K562 (cell line): ENCODE results near the gene DAB2IP. TPM values are rescaled to one million over a fixed set of nuclear protein-coding genes. Genes with fewer than 3 reads are reported as not detected.
A peak's percentile ranks its signal among the peaks of the same experiment; 100 is the strongest.

ENCODE experiments used
- ATAC-seq: fragments of 200-7000 bp; cut with Tn5 transposase; 3 replicates; pipeline ENCODE4 v1.9.1; 2020; ENCODE audit warnings: moderate library complexity
- BruUV-seq: library from RNA; stranded (reverse); fragments of 400-500 nt; replicated peaks from 2 replicates; lab custom pipeline; 2021; lab: Mats Ljungman, UMichigan
- CTCF ChIA-PET: fragments of 300-600 bp; formaldehyde crosslinking; extraction: SDS; loops from one replicate; lab custom pipeline; 2021; ENCODE audit warnings: low intra/inter-chr PET ratio; lab: Yijun Ruan, JAX
- POLR2A ChIA-PET: fragments of 300-600, 350-650 bp; sonication (Branson Sonifier 250); formaldehyde crosslinking; extraction: SDS; loops from one replicate; lab custom pipeline; 2021; ENCODE audit warnings: antibody characterized with exemption, inconsistent platforms; lab: Yijun Ruan, JAX
- DNase-seq, 4 experiments: peaks; one replicate each; pipeline versions ENCODE4 v3.0.0 to v3.0.0-alpha.2; 2011 to 2018; ENCODE audit warnings: low spot score in 3 of 4, mixed read lengths in 3 of 4; ENCODE audit errors: extremely low read depth in 1 of 4
- FAIRE-seq: peaks from 2 replicates; lab custom pipeline; 2011; peaks lifted over from hg19 to GRCh38; lab: Jason Lieb, UNC
- H2AFZ ChIP-seq: 2 replicates; pipeline ENCODE4 v1.6.0; 2011; ENCODE audit warnings: low read depth, low read length, control low read depth, inconsistent platforms
- H3K27ac ChIP-seq: fragments of 200-600 bp; 3 replicates; pipeline ENCODE4 v1.8.0; 2011; ENCODE audit warnings: low read depth, mild to moderate bottlenecking, control low read depth, inconsistent platforms, low read length, moderate library complexity, mixed read lengths; ENCODE audit errors: extremely low read depth
- H3K27me3 ChIP-seq, 2 experiments: fragments of 300-600 bp in 1 of 2; 2 replicates in 1 of 2; 3 replicates in 1 of 2; pipeline versions ENCODE4 v1.6.0 to v1.8.0; 2011; ENCODE audit warnings: inconsistent platforms in 2 of 2, low read length in 2 of 2, mild to moderate bottlenecking in 1 of 2, mixed read lengths in 1 of 2, moderate library complexity in 1 of 2; ENCODE audit not compliant: control insufficient read depth in 2 of 2, insufficient read depth in 2 of 2
- H3K36me3 ChIP-seq: fragments of 300-600 bp; 3 replicates; pipeline ENCODE4 v1.8.0; 2011; ENCODE audit warnings: mild to moderate bottlenecking, low read length, inconsistent platforms; ENCODE audit not compliant: control insufficient read depth, insufficient read depth
- H3K4me1 ChIP-seq, 2 experiments: fragments of 200-600 bp in 1 of 2; replicated peaks in 1 of 2; 2 replicates in 1 of 2; 3 replicates in 1 of 2; pipeline versions ENCODE4 v1.5.1 to v1.8.0; 2011; ENCODE audit warnings: inconsistent platforms in 2 of 2, low read length in 2 of 2, mild to moderate bottlenecking in 1 of 2, mixed read lengths in 1 of 2, moderate library complexity in 1 of 2; ENCODE audit not compliant: control insufficient read depth in 2 of 2, insufficient read depth in 2 of 2
- H3K4me2 ChIP-seq: 2 replicates; pipeline ENCODE4 v1.6.1; 2011; ENCODE audit warnings: low read length, control low read depth, inconsistent platforms, mixed read lengths; ENCODE audit not compliant: insufficient read depth
- H3K4me3 ChIP-seq: fragments of 200-600 bp; sonication (generic), shearing (Covaris generic); 2 replicates; pipeline ENCODE4 v1.5.1; 2016; ENCODE audit warnings: control low read depth, inconsistent platforms
- H3K79me2 ChIP-seq: fragments of 200-600 bp; 3 replicates; pipeline ENCODE4 v1.8.0; 2011; ENCODE audit warnings: low read length, inconsistent platforms; ENCODE audit not compliant: control insufficient read depth, insufficient read depth
- H3K9ac ChIP-seq, 2 experiments: 2 replicates each; pipeline versions ENCODE4 v1.6.0 to v1.6.1; 2011; ENCODE audit warnings: low read depth in 2 of 2, low read length in 2 of 2, control low read depth in 1 of 2, inconsistent platforms in 1 of 2, mild to moderate bottlenecking in 1 of 2, mixed read lengths in 1 of 2; ENCODE audit not compliant: insufficient read depth in 1 of 2
- H3K9me1 ChIP-seq: one replicate; pipeline ENCODE4 v1.6.0; 2011; ENCODE audit warnings: inconsistent platforms, mild to moderate bottlenecking, low read length, moderate library complexity; ENCODE audit not compliant: control insufficient read depth, insufficient read depth
- H3K9me3 ChIP-seq: replicated peaks from 2 replicates; pipeline ENCODE4 v1.5.1; 2011; ENCODE audit warnings: low read depth, low read length, inconsistent platforms; ENCODE audit not compliant: control insufficient read depth, insufficient read depth
- H4K20me1 ChIP-seq: replicated peaks from 2 replicates; pipeline ENCODE4 v1.6.1; 2011; ENCODE audit warnings: low read length, inconsistent platforms, mixed read lengths; ENCODE audit not compliant: control insufficient read depth, insufficient read depth
- CC2D1A ChIP-seq: fragments of 450-650 bp; IDR thresholded peaks from 2 replicates; pipeline ENCODE4 v1.6.1; 2017; ENCODE audit warnings: mild to moderate bottlenecking
- ETV5 ChIP-seq: sonication (generic); formaldehyde crosslinking; IDR thresholded peaks from 2 replicates; pipeline ENCODE4 v1.4.0; 2020; ENCODE audit warnings: low read depth, mild to moderate bottlenecking, missing genetic modification reagents
- KLF16 ChIP-seq: IDR thresholded peaks from 2 replicates; pipeline ENCODE4 v1.6.1; 2016; ENCODE audit warnings: antibody characterized with exemption
- NCOA4 ChIP-seq: fragments of 450-650 bp; IDR thresholded peaks from 2 replicates; pipeline ENCODE4 v1.6.1; 2018; ENCODE audit warnings: mild to moderate bottlenecking; ENCODE audit not compliant: partially characterized antibody
- NRF1 ChIP-seq, 2 experiments: fragments of 450-650 bp; IDR thresholded peaks in 1 of 2; conservative IDR thresholded peaks in 1 of 2; 2 replicates each; pipeline ENCODE4 v1.6.1; 2014; ENCODE audit warnings: mild to moderate bottlenecking in 2 of 2
- RAD21 ChIP-seq, 2 experiments: fragments of 250-450 bp in 1 of 2; fragments of 450-650 bp in 1 of 2; sonication (Bioruptor Pico) in 1 of 2; formaldehyde crosslinking in 1 of 2; IDR thresholded peaks in 1 of 2; conservative IDR thresholded peaks in 1 of 2; 2 replicates each; pipeline versions ENCODE4 v1.4.0 to v1.8.0; 2020 to 2022; ENCODE audit warnings: mild to moderate bottlenecking in 2 of 2, moderate library complexity in 1 of 2
- TEAD1 ChIP-seq, 2 experiments: fragments of 450-650 bp in 1 of 2; sonication (generic) in 1 of 2; formaldehyde crosslinking; IDR thresholded peaks; 2 replicates each; pipeline versions ENCODE4 v1.4.0 to v1.8.0; 2020 to 2022; ENCODE audit warnings: mild to moderate bottlenecking in 2 of 2, missing genetic modification reagents in 1 of 2
- ZNF197 ChIP-seq: fragments of 200-800 bp; sonication (Bioruptor generic); IDR thresholded peaks from 2 replicates; pipeline ENCODE4 v1.6.1; 2016; ENCODE audit warnings: low read depth, missing genetic modification characterization, missing compliant biosample characterization
- WGBS: fragments of 100-300 bp; shearing (Covaris generic); methylation state at CpG from one replicate; pipeline ENCODE4 v1.1.6; 2016; ENCODE audit warnings: low coverage, mixed read lengths; ENCODE audit not compliant: insufficient coverage; ENCODE audit errors: missing lambda C conversion rate; 5-methylcytosine and 5-hydroxymethylcytosine counted together
- in situ Hi-C: fragments of 300-500 bp; cut with MboI; formaldehyde crosslinking; loops from 4 replicates; pipeline ENCODE4 v1.15.0; 2018; ENCODE audit warnings: inconsistent platforms, mixed read lengths
- intact Hi-C: fragments of 100-400 bp; cut with micrococcal nuclease; formaldehyde crosslinking; loops from 2 replicates; pipeline ENCODE4 v1.14.2; 2022
- polyA plus RNA-seq, 8 experiments: library from polyadenylated mRNA; depleted of rRNA in 4 of 8; stranded (reverse) in 5 of 8; unstranded in 3 of 8; fragments of >200 nt; fragmentation: Nextera tagmentation in 2 of 8; fragmentation: Illumina TruSeq in 1 of 8; extraction: Ambion mirVana in 2 of 8; extraction: Trizol in 1 of 8; gene quantifications; 2 replicates each; pipeline versions ENCODE4 v1.2.1 to v1.2.3, GENCODE V29; 2011 to 2014; ENCODE audit warnings: inconsistent platforms in 1 of 8, missing spikeins in 1 of 8
- total RNA-seq, 7 experiments: library from RNA; depleted of rRNA in 6 of 7; stranded (reverse); fragments of >200 nt in 6 of 7; fragmentation: Illumina TruSeq in 2 of 7; extraction: Trizol in 2 of 7; gene quantifications; 2 replicates each; pipeline versions ENCODE4 v1.2.1 to v1.2.3, GENCODE V29; 2011 to 2021; ENCODE audit warnings: low replicate concordance in 1 of 7
- TF ChIP-seq, protein P1 (sequence below), 3 experiments: IDR thresholded peaks in 2 of 3; conservative IDR thresholded peaks in 1 of 3; 2 replicates each; pipeline ENCODE4 v1.5.1; 2011 to 2012; ENCODE audit warnings: low read length in 3 of 3, mild to moderate bottlenecking in 3 of 3, control low read depth in 2 of 3, improper control_type of control experiment in 1 of 3, inconsistent platforms in 1 of 3, low read depth in 1 of 3, mixed read lengths in 1 of 3, moderate library complexity in 1 of 3; ENCODE audit not compliant: insufficient read depth in 2 of 3
- TF ChIP-seq, protein P2 (sequence below): sonication (generic); formaldehyde crosslinking; IDR thresholded peaks from 2 replicates; pipeline ENCODE4 v1.8.0; 2022; ENCODE audit warnings: missing genetic modification reagents, mild to moderate bottlenecking, moderate library complexity, borderline replicate concordance
- TF ChIP-seq, protein P3 (sequence below): sonication (generic); formaldehyde crosslinking; IDR thresholded peaks from 2 replicates; pipeline ENCODE4 v1.8.1; 2023; ENCODE audit warnings: missing genetic modification reagents, mild to moderate bottlenecking, borderline replicate concordance

DAB2IP gene
- total and polyA plus RNA-seq, 9 of the 15 experiments (the other 6 are each of a cell fraction or from before 2014, with no cell fraction given): 0.04 to 0.31 (median 0.08) TPM; not detected in 5

DNA sequence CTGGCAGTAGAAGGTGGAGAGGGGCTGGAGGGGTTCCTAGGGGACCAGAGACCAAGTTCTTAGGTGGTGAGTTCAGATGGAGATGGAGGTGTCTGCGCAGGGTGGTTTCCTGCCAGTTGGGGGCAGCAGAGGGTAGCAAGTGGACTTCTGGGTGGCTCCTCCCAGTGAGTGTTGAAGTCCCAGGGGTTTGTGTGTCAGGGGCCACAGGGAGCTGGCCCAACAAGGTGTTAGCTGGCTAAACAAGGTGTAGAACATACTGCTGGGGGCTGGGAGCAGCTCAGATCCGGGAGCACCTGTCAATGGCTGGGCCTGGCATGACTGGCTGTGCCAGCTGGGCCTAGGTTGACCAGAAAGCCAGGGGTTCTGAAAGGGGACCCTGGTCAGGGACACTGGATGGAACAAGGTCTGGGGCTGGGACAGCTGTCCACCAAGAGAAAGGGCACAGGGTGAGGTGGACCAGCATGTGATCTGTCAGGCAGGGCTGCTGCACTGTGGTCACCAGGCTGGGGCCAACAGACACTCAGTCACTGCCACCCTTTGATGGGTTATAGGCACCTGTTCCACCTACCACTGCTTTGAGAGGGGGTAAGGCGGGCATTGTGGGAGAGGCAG lies 35.6 kb downstream of the DAB2IP start:
- 0% methylated on average over 3 of the region's 3 CpGs for WGBS
- TF ChIP-seq TEAD1 (CRISPR knock-in tag; IDR thresholded peaks at IDR 0.05) (no peak), ZNF197 (no peak), NCOA4 (no peak), NRF1 (conservative IDR thresholded peaks at IDR 0.05 in 1 of 2, IDR thresholded peaks at IDR 0.05 in 1 of 2) (peak in 1 of 2 experiments; percentile 41; a peak in 2 of 4 replicates), ETV5 (no peak), RAD21 (CRISPR knock-in tag; conservative IDR thresholded peaks at IDR 0.05 in 1 of 2, IDR thresholded peaks at IDR 0.05 in 1 of 2) (peak; percentile 51 to 81), KLF16 (0 out of 2 replicates have a peak, but pooled peaks have one; percentile 16), CC2D1A (0 out of 2 replicates have a peak, but pooled peaks have one; percentile 19)
- TF ChIP-seq, protein P1, sequence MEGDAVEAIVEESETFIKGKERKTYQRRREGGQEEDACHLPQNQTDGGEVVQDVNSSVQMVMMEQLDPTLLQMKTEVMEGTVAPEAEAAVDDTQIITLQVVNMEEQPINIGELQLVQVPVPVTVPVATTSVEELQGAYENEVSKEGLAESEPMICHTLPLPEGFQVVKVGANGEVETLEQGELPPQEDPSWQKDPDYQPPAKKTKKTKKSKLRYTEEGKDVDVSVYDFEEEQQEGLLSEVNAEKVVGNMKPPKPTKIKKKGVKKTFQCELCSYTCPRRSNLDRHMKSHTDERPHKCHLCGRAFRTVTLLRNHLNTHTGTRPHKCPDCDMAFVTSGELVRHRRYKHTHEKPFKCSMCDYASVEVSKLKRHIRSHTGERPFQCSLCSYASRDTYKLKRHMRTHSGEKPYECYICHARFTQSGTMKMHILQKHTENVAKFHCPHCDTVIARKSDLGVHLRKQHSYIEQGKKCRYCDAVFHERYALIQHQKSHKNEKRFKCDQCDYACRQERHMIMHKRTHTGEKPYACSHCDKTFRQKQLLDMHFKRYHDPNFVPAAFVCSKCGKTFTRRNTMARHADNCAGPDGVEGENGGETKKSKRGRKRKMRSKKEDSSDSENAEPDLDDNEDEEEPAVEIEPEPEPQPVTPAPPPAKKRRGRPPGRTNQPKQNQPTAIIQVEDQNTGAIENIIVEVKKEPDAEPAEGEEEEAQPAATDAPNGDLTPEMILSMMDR (IDR thresholded peaks at IDR 0.05 in 2 of 3, conservative IDR thresholded peaks at IDR 0.05 in 1 of 3; ENCODE audit: insufficient read depth in 2 of 3, low read depth in 1 of 3, low read length in 3 of 3): peak; percentile 80 to 87 (median 84)
- TF ChIP-seq, protein P2, sequence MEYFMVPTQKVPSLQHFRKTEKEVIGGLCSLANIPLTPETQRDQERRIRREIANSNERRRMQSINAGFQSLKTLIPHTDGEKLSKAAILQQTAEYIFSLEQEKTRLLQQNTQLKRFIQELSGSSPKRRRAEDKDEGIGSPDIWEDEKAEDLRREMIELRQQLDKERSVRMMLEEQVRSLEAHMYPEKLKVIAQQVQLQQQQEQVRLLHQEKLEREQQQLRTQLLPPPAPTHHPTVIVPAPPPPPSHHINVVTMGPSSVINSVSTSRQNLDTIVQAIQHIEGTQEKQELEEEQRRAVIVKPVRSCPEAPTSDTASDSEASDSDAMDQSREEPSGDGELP: 0 out of 2 replicates have a peak, but pooled peaks have one; percentile 29
- TF ChIP-seq, protein P3, sequence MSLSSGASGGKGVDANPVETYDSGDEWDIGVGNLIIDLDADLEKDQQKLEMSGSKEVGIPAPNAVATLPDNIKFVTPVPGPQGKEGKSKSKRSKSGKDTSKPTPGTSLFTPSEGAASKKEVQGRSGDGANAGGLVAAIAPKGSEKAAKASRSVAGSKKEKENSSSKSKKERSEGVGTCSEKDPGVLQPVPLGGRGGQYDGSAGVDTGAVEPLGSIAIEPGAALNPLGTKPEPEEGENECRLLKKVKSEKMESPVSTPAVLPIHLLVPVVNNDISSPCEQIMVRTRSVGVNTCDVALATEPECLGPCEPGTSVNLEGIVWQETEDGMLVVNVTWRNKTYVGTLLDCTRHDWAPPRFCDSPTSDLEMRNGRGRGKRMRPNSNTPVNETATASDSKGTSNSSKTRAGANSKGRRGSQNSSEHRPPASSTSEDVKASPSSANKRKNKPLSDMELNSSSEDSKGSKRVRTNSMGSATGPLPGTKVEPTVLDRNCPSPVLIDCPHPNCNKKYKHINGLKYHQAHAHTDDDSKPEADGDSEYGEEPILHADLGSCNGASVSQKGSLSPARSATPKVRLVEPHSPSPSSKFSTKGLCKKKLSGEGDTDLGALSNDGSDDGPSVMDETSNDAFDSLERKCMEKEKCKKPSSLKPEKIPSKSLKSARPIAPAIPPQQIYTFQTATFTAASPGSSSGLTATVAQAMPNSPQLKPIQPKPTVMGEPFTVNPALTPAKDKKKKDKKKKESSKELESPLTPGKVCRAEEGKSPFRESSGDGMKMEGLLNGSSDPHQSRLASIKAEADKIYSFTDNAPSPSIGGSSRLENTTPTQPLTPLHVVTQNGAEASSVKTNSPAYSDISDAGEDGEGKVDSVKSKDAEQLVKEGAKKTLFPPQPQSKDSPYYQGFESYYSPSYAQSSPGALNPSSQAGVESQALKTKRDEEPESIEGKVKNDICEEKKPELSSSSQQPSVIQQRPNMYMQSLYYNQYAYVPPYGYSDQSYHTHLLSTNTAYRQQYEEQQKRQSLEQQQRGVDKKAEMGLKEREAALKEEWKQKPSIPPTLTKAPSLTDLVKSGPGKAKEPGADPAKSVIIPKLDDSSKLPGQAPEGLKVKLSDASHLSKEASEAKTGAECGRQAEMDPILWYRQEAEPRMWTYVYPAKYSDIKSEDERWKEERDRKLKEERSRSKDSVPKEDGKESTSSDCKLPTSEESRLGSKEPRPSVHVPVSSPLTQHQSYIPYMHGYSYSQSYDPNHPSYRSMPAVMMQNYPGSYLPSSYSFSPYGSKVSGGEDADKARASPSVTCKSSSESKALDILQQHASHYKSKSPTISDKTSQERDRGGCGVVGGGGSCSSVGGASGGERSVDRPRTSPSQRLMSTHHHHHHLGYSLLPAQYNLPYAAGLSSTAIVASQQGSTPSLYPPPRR (CRISPR knock-in tag): no peak

More for the DNA sequence above, 35.6 kb downstream of the DAB2IP start:
- CTCF ChIA-PET: interaction anchor here (0.6 to 1.7 kb wide), 2 partner anchors 59 to 305 kb away, joined by 3 to 11 read pairs; no protein-coding TSS in a partner anchor
- FAIRE-seq: peak; percentile 83
- peaks cover 0 to 15% of the 10 kb centered on the region in 2 experiments; a peak in 3 of 5 replicates for H3K27me3 ChIP-seq
- ATAC-seq: peak; percentile 90
- no peak overlapping the region for H2AFZ ChIP-seq
- H3K9me1 ChIP-seq: no peaks in the 10 kb centered on the region
- in situ Hi-C loops (loop anchor here (5.0 to 25.0 kb wide), 2 partner anchors 135 to 650 kb away; no protein-coding TSS in a partner anchor), intact Hi-C loops (loop anchor here (1.0 kb wide), 1 partner anchor 305 kb away; no protein-coding TSS in a partner anchor)
- H3K9me3 ChIP-seq: no peaks in the 10 kb centered on the region
- no TSS peak for BruUV-seq
- no peak overlapping the region for H3K27ac ChIP-seq
- no peaks in the 10 kb centered on the region for H3K36me3 ChIP-seq
- POLR2A ChIA-PET: interaction anchor here (0.6 to 1.3 kb wide), 2 partner anchors 14 to 46 kb away, joined by 3 read pairs; no protein-coding TSS in a partner anchor
- H3K4me3 ChIP-seq: no peak overlapping the region
- peaks cover 28% of the 10 kb centered on the region for H4K20me1 ChIP-seq
- H3K4me2 ChIP-seq: no peak overlapping the region
- no peaks in the 10 kb centered on the region for H3K4me1 ChIP-seq
- no peaks in the 10 kb centered on the region for H3K79me2 ChIP-seq
- no peak overlapping the region for H3K9ac ChIP-seq
- peak; percentile 71 to 80 (median 74) for DNase-seq
